ENCODE measurements around the gene NTRK1. TPM values are rescaled to one million over a fixed set of nuclear protein-coding genes. Genes with fewer than 3 reads are reported as not detected.

The NTRK1 gene
- total RNA-seq, 1 experiment from 2014 or later = 0.24 TPM

DNA sequence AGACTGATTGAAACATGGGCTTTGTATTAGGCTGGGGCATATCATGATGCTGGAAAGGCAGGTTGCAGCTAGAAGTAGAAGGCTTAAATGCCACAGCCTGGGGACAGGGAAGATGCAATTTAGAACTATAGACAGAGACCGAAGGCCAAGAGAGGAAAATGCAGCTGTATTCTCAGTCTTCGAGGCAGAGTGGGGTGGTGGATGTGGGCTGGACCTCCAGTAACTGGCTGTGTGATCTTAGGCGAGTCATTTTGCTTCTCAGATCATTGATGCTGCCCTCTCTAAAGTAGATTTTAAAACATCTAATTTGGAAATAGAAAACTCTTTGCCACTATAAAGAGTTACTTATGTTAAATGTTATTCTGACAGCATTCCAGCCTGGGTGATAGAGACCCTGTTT, 26.3 kb upstream of the NTRK1 start:
- Histone ChIP-seq H4K5ac (ENCODE audit: insufficient read length, low read depth, low read length) (no peak overlapping the region), H3K9me3 (ENCODE audit: control insufficient read depth, low read depth, low read length) (no peaks in the 10 kb centered on the region), H2BK15ac (ENCODE audit: low read depth, low read length) (no peak overlapping the region), H3T11ph (ENCODE audit: low read length) (no peak overlapping the region), H3K18ac (ENCODE audit: insufficient read length, low read depth, low read length) (no peak overlapping the region), H2BK5ac (ENCODE audit: insufficient read length, low read length) (no peak overlapping the region), H3K4ac (ENCODE audit: low read depth, low read length) (no peak overlapping the region), H3K4me1 (ENCODE audit: insufficient read depth, low read length) (no peaks in the 10 kb centered on the region), H2AK5ac (ENCODE audit: insufficient read length, low read length) (no peak overlapping the region), H2AFZ (ENCODE audit: low read length) (no peak overlapping the region), H3K23me2 (ENCODE audit: insufficient read length, low read depth, low read length, poor library complexity, severe bottlenecking) (no peaks in the 10 kb centered on the region), H3K4me2 (ENCODE audit: insufficient read depth, insufficient read length, low read length) (no peak overlapping the region), H2BK120ac (ENCODE audit: low read depth, low read length, poor library complexity, severe bottlenecking) (no peak overlapping the region), H3K79me1 (ENCODE audit: insufficient read depth, low read depth, low read length, poor library complexity, severe bottlenecking) (no peaks in the 10 kb centered on the region), H3K14ac (ENCODE audit: insufficient read depth, low read length) (no peak overlapping the region), H3K23ac (ENCODE audit: insufficient read length, low read depth, low read length) (no peak overlapping the region), H4K91ac (ENCODE audit: insufficient read length, low read depth, low read length) (no peak overlapping the region), H3K56ac (ENCODE audit: insufficient read length, low read depth, low read length) (no peak overlapping the region), H2BK20ac (ENCODE audit: low read depth, low read length, poor library complexity, severe bottlenecking) (no peak overlapping the region), H4K20me1 (ENCODE audit: control insufficient read depth, insufficient read depth, insufficient read length) (no peaks in the 10 kb centered on the region), H4K8ac (replicated peaks; ENCODE audit: insufficient read length, low read depth, low read length) (no peak overlapping the region), H3K27me3 (ENCODE audit: insufficient read depth, low read length) (peaks cover 3% of the 10 kb centered on the region; the same call in 1 of the 2 replicates), H3K79me2 (ENCODE audit: insufficient read depth, low read length) (no peaks in the 10 kb centered on the region), H2BK12ac (ENCODE audit: insufficient read length, low read depth, low read length) (no peak overlapping the region), H3K27ac (ENCODE audit: insufficient read length, low read depth, low read length) (no peak overlapping the region), H3K9ac (ENCODE audit: extremely low read depth, insufficient read length, low read length) (no peak overlapping the region)
- H3K36me3 Mint-ChIP-seq (ENCODE audit: insufficient read depth in 1 of 3, low read depth in 3 of 3) = no peaks in the 10 kb centered on the region
- no CpG with 5 or more reads among the region's 3 CpGs for WGBS (ENCODE audit: extremely low coverage, insufficient read length, low lambda C conversion rate)
- no peak overlapping the region for H3K27ac Mint-ChIP-seq
- H3K4me1 Mint-ChIP-seq = peaks cover 0 to 2% of the 10 kb centered on the region in 2 experiments; a peak in 2 of 4 replicates
- H3K9me3 Mint-ChIP-seq = no peaks in the 10 kb centered on the region
- H3K27me3 Mint-ChIP-seq (ENCODE audit: low read depth) = peaks cover 83% of the 10 kb centered on the region
- TF ChIP-seq, protein P1, sequence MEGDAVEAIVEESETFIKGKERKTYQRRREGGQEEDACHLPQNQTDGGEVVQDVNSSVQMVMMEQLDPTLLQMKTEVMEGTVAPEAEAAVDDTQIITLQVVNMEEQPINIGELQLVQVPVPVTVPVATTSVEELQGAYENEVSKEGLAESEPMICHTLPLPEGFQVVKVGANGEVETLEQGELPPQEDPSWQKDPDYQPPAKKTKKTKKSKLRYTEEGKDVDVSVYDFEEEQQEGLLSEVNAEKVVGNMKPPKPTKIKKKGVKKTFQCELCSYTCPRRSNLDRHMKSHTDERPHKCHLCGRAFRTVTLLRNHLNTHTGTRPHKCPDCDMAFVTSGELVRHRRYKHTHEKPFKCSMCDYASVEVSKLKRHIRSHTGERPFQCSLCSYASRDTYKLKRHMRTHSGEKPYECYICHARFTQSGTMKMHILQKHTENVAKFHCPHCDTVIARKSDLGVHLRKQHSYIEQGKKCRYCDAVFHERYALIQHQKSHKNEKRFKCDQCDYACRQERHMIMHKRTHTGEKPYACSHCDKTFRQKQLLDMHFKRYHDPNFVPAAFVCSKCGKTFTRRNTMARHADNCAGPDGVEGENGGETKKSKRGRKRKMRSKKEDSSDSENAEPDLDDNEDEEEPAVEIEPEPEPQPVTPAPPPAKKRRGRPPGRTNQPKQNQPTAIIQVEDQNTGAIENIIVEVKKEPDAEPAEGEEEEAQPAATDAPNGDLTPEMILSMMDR (conservative IDR thresholded peaks at IDR 0.05) = no peak
- no peak overlapping the region for H3K4me3 Mint-ChIP-seq
- no peak for DNase-seq

Measured in H9 (cell line).